Kidney (tissue), 14 donors: ENCODE data around the gene MTNR1B. TPM values are rescaled to one million over a fixed set of nuclear protein-coding genes. Genes with fewer than 3 reads are reported as not detected.

Experiments used
- DNase-seq, 5 donors: peaks; one replicate each; pipeline ENCODE4 v3.0.0-alpha.2; 2013 to 2020
- FAIRE-seq: peaks from 2 replicates; lab custom pipeline; 2012; peaks lifted over from hg19 to GRCh38; lab: Jason Lieb, UNC
- H3K27ac ChIP-seq, 2 donors: one replicate each; pipeline ENCODE4 v1.7.0; 2013; ENCODE audit warnings: low read depth in 2 of 2, low read length in 2 of 2, inconsistent platforms in 1 of 2
- H3K27me3 ChIP-seq: one replicate; pipeline ENCODE4 v1.7.1; 2013; ENCODE audit warnings: low read length, inconsistent platforms; ENCODE audit not compliant: control insufficient read depth, insufficient read depth
- H3K36me3 ChIP-seq, 3 donors: one replicate each; pipeline versions ENCODE4 v1.7.0 to v1.7.1; 2013; ENCODE audit warnings: low read length in 3 of 3, control low read depth in 1 of 3, inconsistent platforms in 1 of 3; ENCODE audit not compliant: insufficient read depth in 3 of 3, control insufficient read depth in 2 of 3
- H3K4me1 ChIP-seq, 3 donors: one replicate each; pipeline versions ENCODE4 v1.7.0 to v1.7.1; 2013; ENCODE audit warnings: low read length in 3 of 3, inconsistent platforms in 1 of 3, low read depth in 1 of 3; ENCODE audit not compliant: control insufficient read depth in 2 of 3, insufficient read depth in 2 of 3
- H3K4me3 ChIP-seq, 3 donors: one replicate each; pipeline versions ENCODE4 v1.7.0 to v1.8.1; 2013; ENCODE audit warnings: low read length in 3 of 3, control low read depth in 1 of 3, inconsistent platforms in 1 of 3
- H3K9ac ChIP-seq, 3 donors: one replicate each; pipeline versions ENCODE4 v1.7.0 to v1.7.1; 2013; ENCODE audit warnings: low read length in 3 of 3, control low read depth in 1 of 3, inconsistent platforms in 1 of 3
- H3K9me3 ChIP-seq, 3 donors: one replicate each; pipeline versions ENCODE4 v1.7.0 to v1.7.1; 2013; ENCODE audit warnings: low read length in 3 of 3, control low read depth in 1 of 3, inconsistent platforms in 1 of 3; ENCODE audit not compliant: control insufficient read depth in 2 of 3, insufficient read depth in 1 of 3
- CTCF ChIP-seq: IDR thresholded peaks from 3 replicates; pipeline ENCODE4 v1.5.1; 2012; ENCODE audit warnings: mild to moderate bottlenecking, moderate library complexity, borderline replicate concordance; ENCODE audit not compliant: insufficient read depth; ENCODE audit errors: extremely low read depth
- intact Hi-C: fragments of 100-400 bp; cut with DNase I; formaldehyde crosslinking; loops from one replicate; pipeline ENCODE4 v1.11.1; 2022
- polyA plus RNA-seq: library from polyadenylated mRNA; stranded (reverse); fragments of 350-450 nt; fragmentation: Illumina TruSeq; extraction: RNeasy Lipid Tissue Mini Kit (QIAGEN cat#74804); gene quantifications from one replicate; pipeline ENCODE4 v1.2.3, GENCODE V29; 2014; ENCODE audit warnings: low read depth, low replicate concordance; ENCODE audit not compliant: insufficient read depth
- total RNA-seq: library from RNA; stranded (reverse); fragmentation: NEBNext Ultra II Directional; extraction: Animal tissue kit (Norgen Biotek cat#: 25700); gene quantifications from one replicate; pipeline ENCODE4 v1.2.1, GENCODE V29; 2021
- donor health status: control.
- donor health status: control.
- donor health status: control.
- donor health status: control.
- donor health status: control.
- donor health status: DM: yes; HTN: yes; CAD: no.
- donor health status: Normal renal cell carcinoma (clear cell type).

MTNR1B gene
- total and polyA plus RNA-seq, 2 donors from 2014 or later, result not detected

GRCh38 chr11:92967867-92968266, 1.6 kb upstream of the MTNR1B start:
- Histone ChIP-seq H3K27ac (no peak overlapping the region), H3K27me3 (peaks cover 4% of the 10 kb centered on the region), H3K4me3 (no peak overlapping the region), H3K36me3 (no peaks in the 10 kb centered on the region), H3K4me1 (no peaks in the 10 kb centered on the region), H3K9me3 (no peaks in the 10 kb centered on the region), H3K9ac (no peak overlapping the region)
- intact Hi-C loops, result no loop called here
- no peak for TF ChIP-seq CTCF
- no peak for DNase-seq
- FAIRE-seq, result no peak

- H3K27ac ChIP-seq, result no peak overlapping the region
- intact Hi-C loops, result no loop called here
- H3K9me3 ChIP-seq, result no peaks in the 10 kb centered on the region
- no peaks in the 10 kb centered on the region for H3K4me1 ChIP-seq
- H3K27me3 ChIP-seq, result peaks cover 4% of the 10 kb centered on the region
- no peak for FAIRE-seq
- TF ChIP-seq CTCF, result no peak
- H3K4me3 ChIP-seq, result no peak overlapping the region
- no peaks in the 10 kb centered on the region for H3K36me3 ChIP-seq
- no peak overlapping the region for H3K9ac ChIP-seq
- DNase-seq, result no peak
These were observed 188 bp upstream of the MTNR1B start for GRCh38 chr11:92969293-92969633.

GRCh38 chr11:92972248-92972647, 2.8 kb downstream of the MTNR1B start:
- Histone ChIP-seq H3K9ac (no peak overlapping the region), H3K36me3 (no peaks in the 10 kb centered on the region), H3K9me3 (no peaks in the 10 kb centered on the region), H3K27me3 (peaks cover 4% of the 10 kb centered on the region), H3K4me1 (no peaks in the 10 kb centered on the region), H3K4me3 (no peak overlapping the region), H3K27ac (no peak overlapping the region)
- intact Hi-C loops, result no loop called here
- FAIRE-seq, result no peak
- TF ChIP-seq CTCF, result no peak
- no peak for DNase-seq

- DNase-seq, result no peak
- intact Hi-C loops, result no loop called here
- no peak overlapping the region for H3K9ac ChIP-seq
- H3K27ac ChIP-seq, result no peak overlapping the region
- no peak for FAIRE-seq
- H3K36me3 ChIP-seq, result no peaks in the 10 kb centered on the region
- no peaks in the 10 kb centered on the region for H3K4me1 ChIP-seq
- TF ChIP-seq CTCF, result no peak
- no peak overlapping the region for H3K4me3 ChIP-seq
- H3K9me3 ChIP-seq, result no peaks in the 10 kb centered on the region
- no peaks in the 10 kb centered on the region for H3K27me3 ChIP-seq
These were observed 5.8 kb downstream of the MTNR1B start for GRCh38 chr11:92975285-92975684.
